NCI-H510A treated with DMSO at 0.1 percent for 48 hours (cell line): Measurements from ENCODE around the gene STX18.
"Not testable (repeated sequence)": the region's sequence is repeated elsewhere in the genome, so short reads cannot be mapped to it uniquely, and the experiment has no call there.

Experiments used
- DNase-seq: peaks from one replicate; lab custom pipeline; 2025; lab: John Stamatoyannopoulos, UW

Gene STX18

GRCh38 chr4:4507923-4508322 is 33.9 kb downstream of the STX18 start:
- no peak for DNase-seq

- no peak for DNase-seq
These were observed 34.4 kb downstream of the STX18 start for GRCh38 chr4:4507403-4507802.

- no peak for DNase-seq
These were observed 34.9 kb downstream of the STX18 start for GRCh38 chr4:4506961-4507360.

GRCh38 chr4:4505211-4505610 is 36.6 kb downstream of the STX18 start:
- DNase-seq = not testable (repeated sequence)

- no peak for DNase-seq
These were observed 37.1 kb downstream of the STX18 start for GRCh38 chr4:4504783-4505182.

GRCh38 chr4:4502694-4503311 is 39.0 kb downstream of the STX18 start:
- DNase-seq = no peak

- DNase-seq = no peak
These were observed 40.2 kb downstream of the STX18 start for GRCh38 chr4:4501679-4502078.

GRCh38 chr4:4499438-4500123 is 42.3 kb downstream of the STX18 start:
- DNase-seq = no peak

- no peak for DNase-seq
These were observed 45.1 kb downstream of the STX18 start for GRCh38 chr4:4496592-4497372.

GRCh38 chr4:4494882-4495281 is 47.0 kb downstream of the STX18 start:
- no peak for DNase-seq

GRCh38 chr4:4492161-4492847 is 49.5 kb downstream of the STX18 start:
- no peak for DNase-seq

- no peak for DNase-seq
These were observed 50.4 kb downstream of the STX18 start for GRCh38 chr4:4491396-4491893.

- no peak for DNase-seq
These were observed 51.0 kb downstream of the STX18 start for GRCh38 chr4:4490816-4491215.

GRCh38 chr4:4490041-4490440 is 51.8 kb downstream of the STX18 start:
- no peak for DNase-seq

- peak; percentile 39 for DNase-seq
These were observed 53.1 kb downstream of the STX18 start for GRCh38 chr4:4488405-4489404.

GRCh38 chr4:4486969-4487368 is 54.9 kb downstream of the STX18 start:
- no peak for DNase-seq

GRCh38 chr4:4485806-4486205 is 56.0 kb downstream of the STX18 start:
- DNase-seq = no peak

GRCh38 chr4:4481399-4481994 is 60.4 kb downstream of the STX18 start:
- no peak for DNase-seq

GRCh38 chr4:4480685-4481398 is 61.0 kb downstream of the STX18 start:
- DNase-seq = peak; percentile 8

- no peak for DNase-seq
These were observed 61.6 kb downstream of the STX18 start for GRCh38 chr4:4480205-4480604.
